Activated naive CD4-positive, alpha-beta T cell treated with anti-CD3 and anti-CD28 coated beads, Interleukin-2, amount 50 U/mL, for 24 hours (primary cell): ENCODE results near the gene MID1.

Experiments used
- H3K27ac Mint-ChIP-seq: one replicate; pipeline ENCODE4 v1.8.0; 2021; ENCODE audit warnings: mild to moderate bottlenecking, mixed read lengths
- H3K27me3 Mint-ChIP-seq: one replicate; pipeline ENCODE4 v1.8.0; 2021; ENCODE audit warnings: mixed read lengths
- H3K36me3 Mint-ChIP-seq: one replicate; pipeline ENCODE4 v1.8.0; 2021; ENCODE audit warnings: mixed read lengths
- H3K4me1 Mint-ChIP-seq: one replicate; pipeline ENCODE4 v1.8.0; 2021; ENCODE audit warnings: mixed read lengths
- H3K4me3 Mint-ChIP-seq: one replicate; pipeline ENCODE4 v1.8.0; 2021; ENCODE audit warnings: mild to moderate bottlenecking, mixed read lengths
- H3K9me3 Mint-ChIP-seq: one replicate; pipeline ENCODE4 v1.8.0; 2021; ENCODE audit warnings: mixed read lengths

MID1 gene

GRCh38 chrX:10620121-10620699 is at the start of gene MID1:
TSS of gene MID1 (minus strand) at chrX:10620585. CDS start at chrX:10567547, 53,038 bp downstream.
- peaks cover 15% of the 10 kb centered on the region for H3K27me3 Mint-ChIP-seq
- H3K27ac Mint-ChIP-seq: no peak within 1 kb of the TSS
- H3K4me1 Mint-ChIP-seq: peaks cover 10% of the 10 kb centered on the region

GRCh38 chrX:10667143-10667542 is 46.8 kb upstream of the MID1 start:
- Mint-ChIP-seq H3K36me3 (no peaks in the 10 kb centered on the region), H3K27me3 (peaks cover 3% of the 10 kb centered on the region), H3K27ac (no peak overlapping the region), H3K9me3 (no peaks in the 10 kb centered on the region), H3K4me3 (no peak overlapping the region), H3K4me1 (no peaks in the 10 kb centered on the region)

More at GRCh38 chrX:10620121-10620699, at the start of gene MID1:
- Mint-ChIP-seq H3K9me3 (no peaks in the 10 kb centered on the region), H3K4me3 (peak within 1 kb of the TSS; percentile 58), H3K36me3 (no peaks in the 10 kb centered on the region)

- Mint-ChIP-seq H3K36me3 (no peaks in the 10 kb centered on the region), H3K27me3 (no peaks in the 10 kb centered on the region), H3K9me3 (no peaks in the 10 kb centered on the region), H3K4me1 (no peaks in the 10 kb centered on the region), H3K27ac (no peak overlapping the region), H3K4me3 (no peak overlapping the region)
Measured at GRCh38 chrX:10666102-10666501, 45.7 kb upstream of the MID1 start.

GRCh38 chrX:10665681-10666080 is 45.3 kb upstream of the MID1 start:
- Mint-ChIP-seq H3K27me3 (no peaks in the 10 kb centered on the region), H3K4me3 (no peak overlapping the region), H3K36me3 (no peaks in the 10 kb centered on the region), H3K27ac (no peak overlapping the region), H3K4me1 (no peaks in the 10 kb centered on the region), H3K9me3 (no peaks in the 10 kb centered on the region)

- Mint-ChIP-seq H3K27me3 (no peaks in the 10 kb centered on the region), H3K9me3 (no peaks in the 10 kb centered on the region), H3K4me1 (no peaks in the 10 kb centered on the region), H3K4me3 (no peak overlapping the region), H3K27ac (no peak overlapping the region), H3K36me3 (no peaks in the 10 kb centered on the region)
Measured at GRCh38 chrX:10660171-10660570, 39.8 kb upstream of the MID1 start.

- Mint-ChIP-seq H3K9me3 (peaks cover 4% of the 10 kb centered on the region), H3K27ac (no peak overlapping the region), H3K4me1 (no peaks in the 10 kb centered on the region), H3K27me3 (no peaks in the 10 kb centered on the region), H3K36me3 (no peaks in the 10 kb centered on the region), H3K4me3 (no peak overlapping the region)
Measured at GRCh38 chrX:10656214-10656613, 35.8 kb upstream of the MID1 start.

GRCh38 chrX:10654960-10655359 is 34.6 kb upstream of the MID1 start:
- H3K9me3 Mint-ChIP-seq: peaks cover 4% of the 10 kb centered on the region
- no peak overlapping the region for H3K27ac Mint-ChIP-seq

GRCh38 chrX:10653302-10653701 is 32.9 kb upstream of the MID1 start:
- Mint-ChIP-seq H3K27me3 (no peaks in the 10 kb centered on the region), H3K27ac (no peak overlapping the region), H3K4me1 (no peaks in the 10 kb centered on the region), H3K4me3 (no peak overlapping the region), H3K36me3 (no peaks in the 10 kb centered on the region), H3K9me3 (peaks cover 4% of the 10 kb centered on the region)

More at GRCh38 chrX:10654960-10655359, 34.6 kb upstream of the MID1 start:
- H3K4me1 Mint-ChIP-seq: no peaks in the 10 kb centered on the region
- H3K4me3 Mint-ChIP-seq: no peak overlapping the region
- no peaks in the 10 kb centered on the region for H3K27me3 Mint-ChIP-seq
- no peaks in the 10 kb centered on the region for H3K36me3 Mint-ChIP-seq

GRCh38 chrX:10649265-10649664 is 28.9 kb upstream of the MID1 start:
- Mint-ChIP-seq H3K9me3 (peaks cover 4% of the 10 kb centered on the region), H3K4me3 (no peak overlapping the region), H3K4me1 (no peaks in the 10 kb centered on the region), H3K36me3 (no peaks in the 10 kb centered on the region), H3K27ac (no peak overlapping the region), H3K27me3 (no peaks in the 10 kb centered on the region)

GRCh38 chrX:10648614-10649013 is 28.2 kb upstream of the MID1 start:
- no peak overlapping the region for H3K27ac Mint-ChIP-seq
- H3K4me1 Mint-ChIP-seq: no peaks in the 10 kb centered on the region
- H3K27me3 Mint-ChIP-seq: no peaks in the 10 kb centered on the region
- no peak overlapping the region for H3K4me3 Mint-ChIP-seq
- H3K36me3 Mint-ChIP-seq: no peaks in the 10 kb centered on the region
- H3K9me3 Mint-ChIP-seq: peaks cover 4% of the 10 kb centered on the region

GRCh38 chrX:10636851-10637250 is 16.5 kb upstream of the MID1 start:
- Mint-ChIP-seq H3K4me3 (no peak overlapping the region), H3K36me3 (no peaks in the 10 kb centered on the region), H3K9me3 (no peaks in the 10 kb centered on the region), H3K27me3 (no peaks in the 10 kb centered on the region), H3K4me1 (no peaks in the 10 kb centered on the region), H3K27ac (no peak overlapping the region)

GRCh38 chrX:10636337-10636736 is 16.0 kb upstream of the MID1 start:
- Mint-ChIP-seq H3K27ac (no peak overlapping the region), H3K4me1 (no peaks in the 10 kb centered on the region)

GRCh38 chrX:10634392-10635161 is 14.2 kb upstream of the MID1 start:
- Mint-ChIP-seq H3K27me3 (no peaks in the 10 kb centered on the region), H3K4me3 (no peak overlapping the region), H3K27ac (no peak overlapping the region), H3K9me3 (no peaks in the 10 kb centered on the region), H3K36me3 (no peaks in the 10 kb centered on the region), H3K4me1 (no peaks in the 10 kb centered on the region)

More at GRCh38 chrX:10636337-10636736, 16.0 kb upstream of the MID1 start:
- no peaks in the 10 kb centered on the region for H3K36me3 Mint-ChIP-seq
- H3K27me3 Mint-ChIP-seq: no peaks in the 10 kb centered on the region
- H3K9me3 Mint-ChIP-seq: no peaks in the 10 kb centered on the region
- H3K4me3 Mint-ChIP-seq: no peak overlapping the region

GRCh38 chrX:10633722-10634121 is 13.3 kb upstream of the MID1 start:
- no peak overlapping the region for H3K27ac Mint-ChIP-seq
- H3K9me3 Mint-ChIP-seq: no peaks in the 10 kb centered on the region
- H3K4me3 Mint-ChIP-seq: no peak overlapping the region
- H3K36me3 Mint-ChIP-seq: no peaks in the 10 kb centered on the region
- H3K4me1 Mint-ChIP-seq: no peaks in the 10 kb centered on the region
- H3K27me3 Mint-ChIP-seq: no peaks in the 10 kb centered on the region

- Mint-ChIP-seq H3K27me3 (no peaks in the 10 kb centered on the region), H3K36me3 (no peaks in the 10 kb centered on the region), H3K4me3 (no peak overlapping the region), H3K27ac (no peak overlapping the region), H3K4me1 (no peaks in the 10 kb centered on the region), H3K9me3 (no peaks in the 10 kb centered on the region)
Measured at GRCh38 chrX:10631416-10632145, 11.2 kb upstream of the MID1 start.

GRCh38 chrX:10630320-10630719 is 9.9 kb upstream of the MID1 start:
- Mint-ChIP-seq H3K36me3 (no peaks in the 10 kb centered on the region), H3K4me3 (no peak overlapping the region), H3K27ac (no peak overlapping the region), H3K9me3 (no peaks in the 10 kb centered on the region), H3K4me1 (no peaks in the 10 kb centered on the region), H3K27me3 (no peaks in the 10 kb centered on the region)
